Activated CD8-positive, alpha-beta memory T cell treated with anti-CD3 and anti-CD28 coated beads, Interleukin-2, amount 10 ng/mL, durations not matched to agents 7 days and 5 days (primary cell): ENCODE data around the gene PHLPP1. TPM values are rescaled to one million over a fixed set of nuclear protein-coding genes. Genes with fewer than 3 reads are reported as not detected.

ENCODE experiments used
- ATAC-seq: fragments of 150-1000 bp; cut with Tn5 transposase; one replicate; pipeline ENCODE4 v1.10.0; 2021; ENCODE audit warnings: moderate library complexity
- CTCF ChIA-PET: fragments of 350-600 bp; sonication (Branson Sonifier 250); formaldehyde crosslinking; loops from one replicate; lab custom pipeline; 2021; ENCODE audit warnings: antibody characterized with exemption; lab: Charles Lee
- DNase-seq: peaks from one replicate; pipeline ENCODE4 v3.0.0-alpha.2; 2020
- H3K27ac Mint-ChIP-seq: one replicate; pipeline ENCODE4 v1.8.0; 2021; ENCODE audit warnings: mild to moderate bottlenecking, mixed read lengths
- H3K27me3 Mint-ChIP-seq: one replicate; pipeline ENCODE4 v1.8.0; 2021; ENCODE audit warnings: mixed read lengths
- H3K36me3 Mint-ChIP-seq: one replicate; pipeline ENCODE4 v1.8.0; 2021; ENCODE audit warnings: mild to moderate bottlenecking, mixed read lengths
- H3K4me1 Mint-ChIP-seq: one replicate; pipeline ENCODE4 v1.8.0; 2021; ENCODE audit warnings: mixed read lengths
- H3K4me3 Mint-ChIP-seq: one replicate; pipeline ENCODE4 v1.8.0; 2021; ENCODE audit warnings: mild to moderate bottlenecking, moderate library complexity, mixed read lengths
- H3K9me3 Mint-ChIP-seq: one replicate; pipeline ENCODE4 v1.8.0; 2022; ENCODE audit warnings: low read depth, mixed read lengths
- total RNA-seq, 2 experiments: library from RNA; stranded (reverse); gene quantifications; one replicate each; pipeline ENCODE4 v1.2.3, GENCODE V29; 2021

The PHLPP1 gene
- total RNA-seq, 2 experiments from 2014 or later = 9.8 to 18.3 TPM

- H3K27me3 Mint-ChIP-seq = no peaks in the 10 kb centered on the region
- CTCF ChIA-PET = no interaction called here
- no peak for DNase-seq
- no peaks in the 10 kb centered on the region for H3K9me3 Mint-ChIP-seq
- H3K36me3 Mint-ChIP-seq = peaks cover 27% of the 10 kb centered on the region
- peaks cover 36% of the 10 kb centered on the region for H3K4me1 Mint-ChIP-seq
- H3K4me3 Mint-ChIP-seq = no peak overlapping the region
- ATAC-seq = no peak
- H3K27ac Mint-ChIP-seq = no peak overlapping the region
Measured at GRCh38 chr18:62841405-62841804, 126.1 kb downstream of the PHLPP1 start.

- no peaks in the 10 kb centered on the region for H3K9me3 Mint-ChIP-seq
- no peak overlapping the region for H3K27ac Mint-ChIP-seq
- ATAC-seq (no peak), DNase-seq (no peak)
- H3K27me3 Mint-ChIP-seq = no peaks in the 10 kb centered on the region
- H3K36me3 Mint-ChIP-seq = peaks cover 26% of the 10 kb centered on the region
- peaks cover 42% of the 10 kb centered on the region for H3K4me1 Mint-ChIP-seq
- H3K4me3 Mint-ChIP-seq = no peak overlapping the region
- CTCF ChIA-PET = interaction anchor here (1.4 kb wide), 1 partner anchor 127 kb away, joined by 3 read pairs; no protein-coding TSS in a partner anchor
Measured at GRCh38 chr18:62842898-62843297, 127.6 kb downstream of the PHLPP1 start.

DNA sequence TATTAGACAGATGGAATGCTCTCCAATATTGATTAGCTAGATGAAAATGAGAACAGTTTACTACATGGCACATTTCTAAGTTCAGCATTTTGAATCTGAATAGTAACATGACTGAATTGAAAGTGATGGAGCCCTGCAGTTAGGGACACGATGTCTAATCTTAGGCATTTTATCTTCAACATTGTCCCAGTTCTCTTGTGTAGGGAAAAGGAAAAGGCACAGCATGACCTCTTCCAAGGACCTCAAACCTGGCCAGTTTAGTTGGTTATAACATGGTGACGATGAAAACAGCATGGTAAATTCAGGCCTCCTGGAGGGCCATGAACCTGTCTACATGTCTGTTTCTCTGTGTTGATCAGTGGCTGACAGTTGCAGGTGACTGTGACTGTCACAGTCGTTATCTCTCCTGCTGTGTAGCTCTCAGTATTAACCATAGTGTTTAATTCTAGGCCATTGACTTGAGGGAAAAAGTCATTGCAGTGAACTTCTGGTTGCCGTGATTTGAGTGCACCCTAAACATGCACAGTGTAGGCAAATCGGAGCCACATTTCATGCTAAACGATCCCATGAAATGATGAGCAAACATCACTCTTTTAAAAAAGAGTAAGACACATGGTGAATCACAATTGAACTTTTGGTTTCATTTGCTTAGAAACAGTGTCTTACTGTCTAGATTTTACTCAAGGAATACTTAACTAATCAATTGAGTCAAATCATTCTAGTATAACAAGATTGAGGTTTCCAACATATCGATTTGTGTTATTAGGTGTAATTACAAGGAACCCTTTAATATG is 129.7 kb downstream of the PHLPP1 start:
- CTCF ChIA-PET = interaction anchor here (0.7 to 2.3 kb wide), 3 partner anchors 17 to 130 kb away, joined by 3 to 8 read pairs (median 5); partner anchors contain the start of gene PHLPP1
- H3K4me3 Mint-ChIP-seq = peak overlapping the region; percentile 75
- H3K27me3 Mint-ChIP-seq = no peaks in the 10 kb centered on the region
- H3K36me3 Mint-ChIP-seq = peaks cover 24% of the 10 kb centered on the region
- H3K4me1 Mint-ChIP-seq = peaks cover 36% of the 10 kb centered on the region
- no peaks in the 10 kb centered on the region for H3K9me3 Mint-ChIP-seq
- H3K27ac Mint-ChIP-seq = peak overlapping the region; percentile 96
- ATAC-seq (peak; percentile 80), DNase-seq (peak; percentile 53)

DNA sequence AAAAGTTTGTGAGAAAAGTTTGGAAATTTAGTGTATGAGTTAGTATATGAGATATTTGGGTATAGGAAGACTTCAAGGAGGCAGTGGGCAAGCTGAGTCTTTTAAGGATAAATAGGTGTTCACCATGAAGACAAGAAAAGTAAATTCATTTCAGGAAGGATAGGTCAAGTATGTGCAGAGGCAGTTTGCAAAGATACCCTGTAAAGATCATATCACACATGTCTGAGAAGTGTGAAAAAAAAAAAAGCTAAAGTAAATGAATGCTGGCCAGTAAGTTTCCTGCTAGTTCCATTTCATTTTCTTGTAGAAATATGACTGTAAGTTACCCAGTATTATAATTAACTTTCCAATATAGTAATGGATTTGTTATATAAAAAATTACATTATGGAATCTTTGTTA is 131.0 kb downstream of the PHLPP1 start:
- CTCF ChIA-PET = interaction anchor here (2.3 kb wide), 1 partner anchor 131 kb away, joined by 8 read pairs; the partner anchor contains the start of gene PHLPP1
- H3K9me3 Mint-ChIP-seq = no peaks in the 10 kb centered on the region

GRCh38 chr18:62847081-62847480 is 131.7 kb downstream of the PHLPP1 start:
- no peaks in the 10 kb centered on the region for H3K27me3 Mint-ChIP-seq
- H3K36me3 Mint-ChIP-seq = peaks cover 17% of the 10 kb centered on the region
- no peak overlapping the region for H3K4me3 Mint-ChIP-seq
- H3K4me1 Mint-ChIP-seq = peaks cover 34% of the 10 kb centered on the region
- ATAC-seq = no peak
- no peak for DNase-seq
- no peaks in the 10 kb centered on the region for H3K9me3 Mint-ChIP-seq
- CTCF ChIA-PET = no interaction called here
- no peak overlapping the region for H3K27ac Mint-ChIP-seq

More for the DNA sequence above, 131.0 kb downstream of the PHLPP1 start:
- no peak overlapping the region for H3K4me3 Mint-ChIP-seq
- H3K27me3 Mint-ChIP-seq = no peaks in the 10 kb centered on the region
- peak overlapping the region; percentile 96 for H3K27ac Mint-ChIP-seq
- H3K4me1 Mint-ChIP-seq = peaks cover 34% of the 10 kb centered on the region
- peak; percentile 48 for ATAC-seq
- DNase-seq = no peak
- peaks cover 22% of the 10 kb centered on the region for H3K36me3 Mint-ChIP-seq

- Mint-ChIP-seq H3K27me3 (no peaks in the 10 kb centered on the region), H3K4me3 (no peak overlapping the region), H3K36me3 (peaks cover 9% of the 10 kb centered on the region), H3K9me3 (no peaks in the 10 kb centered on the region), H3K27ac (no peak overlapping the region), H3K4me1 (peaks cover 25% of the 10 kb centered on the region)
- no peak for ATAC-seq
- DNase-seq = no peak
- CTCF ChIA-PET = no interaction called here
Measured at GRCh38 chr18:62848946-62849345, 133.6 kb downstream of the PHLPP1 start.

GRCh38 chr18:62850619-62851306 is 135.4 kb downstream of the PHLPP1 start:
- DNase-seq (no peak), ATAC-seq (no peak)
- Mint-ChIP-seq H3K4me3 (no peak overlapping the region), H3K27me3 (no peaks in the 10 kb centered on the region), H3K4me1 (peaks cover 11% of the 10 kb centered on the region), H3K9me3 (no peaks in the 10 kb centered on the region), H3K27ac (no peak overlapping the region), H3K36me3 (peaks cover 2% of the 10 kb centered on the region)
- CTCF ChIA-PET = no interaction called here

DNA sequence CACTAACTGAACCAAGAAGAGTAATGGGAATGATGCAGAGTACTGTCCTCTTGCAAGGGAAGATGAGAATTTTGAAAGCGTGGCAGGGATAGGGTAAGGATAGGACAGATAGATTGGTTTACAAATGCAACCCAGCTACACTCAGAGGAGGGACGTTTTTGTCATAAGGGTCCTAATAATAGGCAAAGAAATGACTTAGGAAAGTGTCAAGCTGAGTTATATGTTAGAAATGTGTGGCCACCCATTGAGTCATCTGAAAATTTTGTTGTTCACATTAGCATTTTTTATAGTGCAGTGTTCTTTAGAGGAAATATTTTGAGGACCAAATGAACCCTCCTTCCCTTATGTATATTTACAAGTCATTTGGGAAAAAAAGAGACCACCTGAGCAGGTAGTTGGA is 137.5 kb downstream of the PHLPP1 start:
- DNase-seq (no peak), ATAC-seq (no peak)
- Mint-ChIP-seq H3K27me3 (no peaks in the 10 kb centered on the region), H3K4me3 (no peak overlapping the region), H3K9me3 (no peaks in the 10 kb centered on the region), H3K4me1 (peaks cover 8% of the 10 kb centered on the region), H3K36me3 (no peaks in the 10 kb centered on the region), H3K27ac (no peak overlapping the region)
- CTCF ChIA-PET = no interaction called here

DNA sequence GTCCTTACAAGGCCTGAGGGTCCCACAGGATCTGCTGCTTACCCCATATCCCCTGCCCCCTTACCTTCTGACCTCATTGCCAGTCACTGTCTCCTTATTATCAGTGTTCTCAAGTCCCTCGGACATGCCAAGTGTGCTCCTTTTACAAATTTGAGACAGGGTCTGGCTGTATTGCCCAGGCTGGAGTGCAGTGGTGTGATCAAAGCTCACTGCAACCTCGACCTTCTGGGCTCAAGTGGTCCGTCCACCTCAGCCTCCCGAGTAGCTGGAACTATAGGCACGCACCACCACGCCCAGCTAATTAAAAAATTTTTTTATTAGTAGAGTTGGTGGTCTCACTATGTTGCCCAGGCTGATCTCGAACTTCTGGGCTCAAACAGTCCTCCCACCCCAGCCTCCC is 141.0 kb downstream of the PHLPP1 start:
- CTCF ChIA-PET = no interaction called here

GRCh38 chr18:62857263-62857976 is 142.1 kb downstream of the PHLPP1 start:
- H3K9me3 Mint-ChIP-seq = no peaks in the 10 kb centered on the region
- no peak overlapping the region for H3K27ac Mint-ChIP-seq
- H3K36me3 Mint-ChIP-seq = no peaks in the 10 kb centered on the region
- DNase-seq = no peak
- H3K4me1 Mint-ChIP-seq = peaks cover 9% of the 10 kb centered on the region
- no peaks in the 10 kb centered on the region for H3K27me3 Mint-ChIP-seq
- CTCF ChIA-PET = no interaction called here
- ATAC-seq = no peak
- H3K4me3 Mint-ChIP-seq = no peak overlapping the region

More for the DNA sequence above, 141.0 kb downstream of the PHLPP1 start:
- H3K9me3 Mint-ChIP-seq = no peaks in the 10 kb centered on the region
- H3K4me3 Mint-ChIP-seq = no peak overlapping the region
- H3K4me1 Mint-ChIP-seq = peaks cover 9% of the 10 kb centered on the region
- H3K27me3 Mint-ChIP-seq = no peaks in the 10 kb centered on the region
- ATAC-seq (no peak), DNase-seq (no peak)
- H3K27ac Mint-ChIP-seq = no peak overlapping the region
- H3K36me3 Mint-ChIP-seq = no peaks in the 10 kb centered on the region

DNA sequence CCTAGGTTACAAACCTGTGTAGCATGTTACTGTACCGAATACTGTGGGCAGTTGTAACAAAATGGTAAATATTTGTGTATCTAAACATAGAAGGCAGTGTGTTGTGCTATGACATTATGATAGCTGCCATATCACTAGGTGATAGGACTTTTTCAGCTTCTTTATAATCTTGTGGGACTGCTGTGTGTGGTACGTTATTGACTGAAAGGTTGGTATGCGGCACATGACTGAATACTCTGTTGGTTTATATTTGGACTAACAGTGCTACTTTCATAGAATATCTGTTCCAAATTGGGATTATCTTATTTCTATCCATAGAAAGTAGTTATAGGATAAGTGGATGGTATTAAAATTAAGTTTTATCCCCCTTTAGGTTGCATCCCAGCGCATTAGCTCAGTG is 144.7 kb downstream of the PHLPP1 start:
- CTCF ChIA-PET = no interaction called here
- no peaks in the 10 kb centered on the region for H3K9me3 Mint-ChIP-seq
- DNase-seq (no peak), ATAC-seq (no peak)
- H3K27me3 Mint-ChIP-seq = no peaks in the 10 kb centered on the region
- H3K36me3 Mint-ChIP-seq = no peaks in the 10 kb centered on the region
- H3K4me1 Mint-ChIP-seq = peaks cover 17% of the 10 kb centered on the region
- H3K4me3 Mint-ChIP-seq = no peak overlapping the region
- H3K27ac Mint-ChIP-seq = no peak overlapping the region

- H3K27me3 Mint-ChIP-seq = no peaks in the 10 kb centered on the region
- ATAC-seq (no peak), DNase-seq (no peak)
- CTCF ChIA-PET = no interaction called here
- no peak overlapping the region for H3K4me3 Mint-ChIP-seq
- no peaks in the 10 kb centered on the region for H3K9me3 Mint-ChIP-seq
- H3K27ac Mint-ChIP-seq = peak overlapping the region; percentile 28
- H3K4me1 Mint-ChIP-seq = peaks cover 14% of the 10 kb centered on the region
- peaks cover 2% of the 10 kb centered on the region for H3K36me3 Mint-ChIP-seq
Measured at GRCh38 chr18:62862466-62862865, 147.1 kb downstream of the PHLPP1 start.

DNA sequence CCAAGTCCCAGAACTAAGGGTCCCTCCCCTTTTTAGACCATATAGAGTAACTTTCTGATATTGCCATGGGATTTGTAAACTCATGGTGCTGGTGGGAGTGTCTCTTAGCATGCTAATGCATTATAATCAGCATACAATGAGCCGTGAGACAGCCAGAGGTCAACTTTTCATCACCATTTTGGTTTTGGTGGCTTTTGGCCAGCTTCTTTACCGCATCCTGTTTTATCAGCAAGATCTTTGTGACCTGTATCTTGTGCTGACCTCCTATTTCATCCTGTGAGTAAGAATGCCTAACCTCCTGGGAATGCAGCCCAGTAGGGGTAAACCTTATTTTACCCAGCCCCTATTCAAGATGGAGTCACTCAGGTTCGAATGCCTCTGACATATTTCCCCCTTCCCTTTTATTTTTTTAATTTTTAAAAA is 148.2 kb downstream of the PHLPP1 start:
- no peaks in the 10 kb centered on the region for H3K9me3 Mint-ChIP-seq
- CTCF ChIA-PET = no interaction called here
- H3K27me3 Mint-ChIP-seq = no peaks in the 10 kb centered on the region
- H3K36me3 Mint-ChIP-seq = peaks cover 2% of the 10 kb centered on the region
- H3K4me1 Mint-ChIP-seq = peaks cover 9% of the 10 kb centered on the region
- ATAC-seq = no peak
- no peak overlapping the region for H3K4me3 Mint-ChIP-seq
- no peak for DNase-seq
- H3K27ac Mint-ChIP-seq = no peak overlapping the region
